ENCODE measurements around the gene MS4A12.
"Not testable (repeated sequence)": the region's sequence is repeated elsewhere in the genome, so short reads cannot be mapped to it uniquely, and the experiment has no call there.

The MS4A12 gene

DNA sequence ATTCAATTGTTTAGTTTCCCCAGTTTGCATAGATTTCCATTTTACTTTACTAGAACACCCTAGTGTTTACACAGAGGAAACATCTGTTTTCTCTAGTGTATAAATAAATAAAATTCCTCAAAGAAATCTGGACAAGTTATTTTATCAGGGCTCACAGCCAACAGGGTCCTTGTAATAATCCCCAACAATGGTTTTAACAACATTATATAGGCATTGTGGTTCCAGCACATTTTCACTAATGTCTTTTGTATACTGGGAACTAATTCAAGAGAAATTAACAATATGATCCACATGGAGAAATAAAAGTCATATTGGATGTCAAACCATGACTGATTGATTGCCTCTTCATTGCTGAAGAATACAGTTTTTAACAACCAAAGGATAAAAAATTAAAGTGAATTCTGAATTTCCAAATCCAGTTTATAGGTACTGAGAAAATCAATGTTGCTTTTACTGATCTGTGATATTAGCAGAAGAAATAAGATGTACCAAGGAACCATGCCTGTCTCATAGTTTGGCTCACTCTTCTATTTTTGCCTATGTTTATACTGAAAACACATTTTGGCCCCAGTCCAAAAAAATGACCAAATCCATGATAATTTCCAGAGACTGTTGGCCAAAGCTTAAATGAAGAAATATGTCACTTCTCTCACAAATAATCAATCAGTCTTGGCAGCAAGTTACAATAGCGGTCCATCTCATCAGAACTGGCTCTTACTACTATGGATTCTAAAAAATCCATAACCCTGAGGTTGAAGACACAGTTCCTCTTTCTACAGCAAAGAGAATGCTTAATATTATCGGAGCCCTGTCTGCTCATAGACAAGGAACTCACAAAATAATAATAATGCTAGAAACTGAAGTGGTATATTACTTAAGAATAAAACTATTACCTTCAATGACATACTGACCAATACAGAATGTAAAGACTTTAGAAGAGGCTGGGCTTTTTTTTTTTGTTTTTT lies 21.2 kb downstream of the MS4A12 start:
- DNase-seq: no peak

DNA sequence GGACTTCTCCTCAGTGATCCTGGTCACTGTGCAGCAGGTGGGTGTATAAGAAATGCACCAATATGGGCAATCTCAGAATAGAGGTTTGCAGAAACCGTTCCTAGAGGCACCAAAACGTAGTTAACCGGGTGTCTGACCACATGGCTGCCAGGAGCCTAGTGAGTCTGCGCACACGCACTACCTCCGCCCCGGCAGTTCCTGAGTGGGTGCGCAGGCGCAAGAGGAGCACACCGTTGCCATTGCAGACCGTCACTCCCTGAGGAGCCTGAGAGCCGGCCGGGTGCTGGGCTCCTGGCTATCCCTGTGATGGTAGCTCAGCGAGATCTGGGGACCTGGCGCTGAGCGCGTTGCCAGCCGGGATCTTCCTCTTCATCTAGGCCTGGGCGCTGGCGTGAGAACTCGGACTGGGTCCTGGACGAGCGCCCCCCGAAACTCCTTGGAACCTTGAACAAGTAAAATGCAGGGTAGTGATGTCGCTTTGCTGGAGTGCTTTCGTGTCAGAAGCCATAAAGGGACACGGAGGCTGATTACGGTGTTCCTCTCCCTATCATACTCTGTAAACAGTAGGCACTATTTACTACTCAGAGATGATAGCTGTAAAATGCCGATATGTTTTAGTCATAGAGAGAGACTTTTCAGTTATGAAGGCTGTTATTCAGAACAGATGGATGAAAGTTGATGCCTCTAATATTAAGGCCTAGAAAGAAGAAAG lies 22.7 kb downstream of the MS4A12 start, which contains the start of gene MS4A13:
Gene MS4A13, plus strand, starts transcription at position 249 of the 712 bp plus-strand sequence. CDS start 2,692 bp downstream, outside the sequence.
- DNase-seq: no peak

DNA sequence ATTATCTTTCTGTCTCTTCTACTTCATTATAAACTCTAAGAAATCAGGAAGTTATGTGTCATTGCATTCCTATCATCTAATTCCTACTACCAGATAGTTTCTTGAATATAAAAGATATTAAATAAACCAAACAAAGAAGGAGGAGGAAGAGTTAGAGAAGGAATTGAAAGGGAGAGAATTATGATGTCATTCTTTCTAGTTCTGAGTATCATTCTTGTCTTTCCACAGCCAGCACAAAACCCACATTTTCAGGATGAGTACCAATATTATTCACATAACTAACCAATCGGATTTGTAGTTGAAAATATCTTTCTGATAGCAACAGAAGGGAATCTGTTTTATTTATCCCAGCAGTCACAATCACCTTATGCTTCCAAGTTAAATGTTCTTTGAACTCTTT lies 35.9 kb downstream of the MS4A12 start:
- no peak for DNase-seq

DNA sequence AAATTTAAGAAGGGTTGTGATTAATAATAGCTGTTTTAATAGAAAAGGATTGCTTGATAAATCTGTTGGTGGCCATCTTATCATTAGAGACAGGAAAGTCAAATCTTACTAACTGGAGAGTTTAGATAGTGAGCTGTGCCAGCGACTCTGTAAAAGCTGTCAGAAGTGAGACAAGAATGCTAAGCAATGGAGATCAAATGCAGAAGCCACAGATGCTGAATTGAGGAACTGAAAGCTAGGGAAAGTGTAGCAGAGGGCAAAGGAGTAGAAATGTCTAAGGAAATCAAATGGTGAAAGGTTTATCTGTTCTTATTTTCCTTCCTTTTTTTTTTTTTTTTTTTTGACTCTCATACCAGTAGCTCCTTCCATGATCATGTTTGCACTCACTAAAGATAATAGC lies 36.4 kb downstream of the MS4A12 start:
- no peak for DNase-seq

DNA sequence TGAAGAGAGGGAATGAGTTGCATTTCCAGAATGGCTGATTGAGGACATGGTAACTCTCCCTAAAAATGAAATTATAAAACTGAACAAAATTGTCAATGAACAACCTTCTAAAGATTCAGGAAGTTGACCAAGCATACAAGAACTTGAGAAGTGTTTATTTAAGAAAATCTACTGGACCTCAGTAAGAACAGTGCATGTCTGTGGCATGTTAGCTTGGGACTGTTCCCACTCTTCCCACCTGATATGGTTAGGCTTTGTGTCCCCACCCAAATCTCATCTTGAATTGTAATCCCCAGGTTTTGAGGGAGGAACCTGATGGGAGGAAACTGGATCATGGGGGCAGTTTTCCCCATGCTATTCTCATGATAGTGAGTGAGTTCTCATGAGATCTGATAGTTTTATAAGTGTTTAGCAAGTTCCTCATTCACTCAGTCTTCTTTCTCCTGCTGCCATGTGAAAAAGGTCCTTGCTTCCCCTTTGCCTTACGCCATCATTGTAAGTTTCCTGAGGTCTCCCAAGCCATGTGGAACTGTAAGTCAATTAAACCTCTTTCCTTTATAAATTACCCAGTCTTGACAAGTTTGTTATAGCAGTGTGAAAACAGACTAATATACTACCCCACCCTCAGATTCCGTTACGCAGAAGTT lies 38.0 kb downstream of the MS4A12 start:
- no peak for DNase-seq

DNA sequence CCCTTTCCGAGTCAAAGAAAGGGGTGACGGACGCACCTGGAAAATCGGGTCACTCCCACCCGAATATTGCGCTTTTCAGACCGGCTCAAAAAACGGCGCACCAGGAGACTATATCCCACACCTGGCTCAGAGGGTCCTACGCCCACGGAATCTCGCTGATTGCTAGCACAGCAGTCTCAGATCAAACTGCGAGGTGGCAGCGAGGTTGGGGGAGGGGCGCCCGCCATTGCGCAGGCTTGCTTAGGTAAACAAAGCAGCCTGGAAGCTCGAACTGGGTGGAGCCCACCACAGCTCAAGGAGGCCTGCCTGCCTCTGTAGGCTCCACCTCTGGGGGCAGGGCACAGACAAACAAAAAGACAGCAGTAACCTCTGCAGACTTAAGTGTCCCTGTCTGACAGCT lies 39.8 kb downstream of the MS4A12 start:
- not testable (repeated sequence) for DNase-seq

DNA sequence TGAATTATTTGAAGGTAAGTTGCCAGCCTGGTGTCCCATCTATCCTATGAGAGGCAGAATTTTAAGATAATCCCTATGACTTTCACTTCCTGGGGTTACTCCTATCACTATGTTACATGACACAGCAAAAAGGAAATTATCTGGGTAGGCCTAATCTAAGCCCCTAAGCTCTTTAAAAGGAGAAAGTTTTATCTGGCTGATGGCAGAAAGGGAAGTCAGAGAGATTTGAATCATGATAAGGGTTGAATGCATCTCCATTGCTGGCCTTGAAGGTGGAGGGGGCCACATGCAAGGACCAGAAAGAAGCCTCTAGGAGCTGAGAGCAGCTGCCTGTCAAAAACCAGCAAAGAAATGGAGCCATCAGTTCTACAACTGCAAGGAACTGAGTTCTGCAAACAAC lies 46.0 kb downstream of the MS4A12 start:
- not testable (repeated sequence) for DNase-seq

DNA sequence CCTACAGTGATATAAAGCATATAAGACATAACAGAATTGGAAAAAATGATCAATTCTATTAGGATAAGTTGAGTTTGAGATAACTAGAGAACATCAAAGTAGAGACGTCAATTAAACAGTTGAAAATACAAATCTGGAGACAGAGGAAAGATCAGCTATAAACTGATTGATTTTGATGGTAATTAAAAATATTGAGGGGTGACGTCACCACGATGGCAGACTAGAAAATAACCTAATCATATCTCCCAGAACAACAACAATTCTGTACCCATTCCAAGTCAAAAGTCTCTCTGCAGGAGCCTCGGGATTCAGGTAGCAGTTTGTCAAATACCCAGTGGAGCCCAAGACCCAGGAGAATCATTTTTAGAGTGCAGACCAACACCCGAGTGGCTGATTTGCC lies 51.5 kb downstream of the MS4A12 start:
- no peak for DNase-seq

All from NCI-H510A treated with DMSO at 0.1 percent for 48 hours (cell line).